Measurements from ENCODE around the gene GNG14. TPM values are rescaled to one million over a fixed set of nuclear protein-coding genes. Genes with fewer than 3 reads are reported as not detected.
"Not testable (repeated sequence)": the region's sequence is repeated elsewhere in the genome, so short reads cannot be mapped to it uniquely, and the experiment has no call there.

Gene GNG14
- total and polyA plus RNA-seq, 2 of the 13 experiments (the other 11 are each of a cell fraction or from before 2014, with no cell fraction given): not detected

DNA sequence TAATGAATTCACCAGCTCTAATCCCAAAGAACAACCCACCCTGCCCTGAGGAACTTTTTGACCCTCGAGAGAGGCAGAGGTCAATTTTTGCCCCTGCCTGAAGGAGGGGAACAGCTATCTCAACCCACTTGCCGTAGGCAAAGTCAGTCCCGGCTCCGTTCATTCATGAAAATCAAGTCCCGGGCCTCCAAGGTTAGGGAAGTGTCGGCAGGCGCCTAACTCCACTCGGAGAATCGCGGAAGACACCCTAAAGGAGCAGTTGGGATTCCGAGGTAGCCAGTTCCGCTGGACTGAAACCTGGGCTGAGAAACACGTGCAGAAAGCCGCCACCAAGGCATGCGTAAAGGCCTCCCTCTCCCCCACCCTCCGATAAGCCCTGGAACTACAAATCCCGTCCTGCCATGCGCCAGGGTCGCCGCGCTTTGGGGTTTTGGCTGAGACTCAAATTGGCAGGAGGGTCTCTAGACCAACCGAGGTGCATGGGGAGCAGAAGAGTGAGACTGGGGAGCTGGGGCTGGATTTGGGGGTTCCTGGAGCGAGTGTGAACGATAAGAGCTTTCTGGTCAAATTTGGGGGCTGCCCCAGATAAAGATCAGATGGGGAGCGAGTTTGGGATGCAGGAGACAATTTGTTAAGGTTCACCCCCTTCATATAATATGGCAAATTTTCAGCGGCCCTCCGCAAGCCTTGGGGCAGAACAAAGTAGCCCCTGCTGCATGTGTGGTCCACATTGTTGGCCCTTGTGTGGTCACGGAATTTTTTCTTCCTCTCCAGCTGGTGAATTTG lies 36.0 kb downstream of the GNG14 start, which contains the start of gene TNPO2 (continued):
- no peak; the same call in 1 of the 2 replicates for TF ChIP-seq RELA (CRISPR knock-in tag; IDR thresholded peaks at IDR 0.05)
- peak; percentile 36; the same call in 1 of the 2 replicates for TF ChIP-seq MIER3 (CRISPR knock-in tag; IDR thresholded peaks at IDR 0.05; ENCODE audit: borderline replicate concordance)
- TF ChIP-seq, protein P1, sequence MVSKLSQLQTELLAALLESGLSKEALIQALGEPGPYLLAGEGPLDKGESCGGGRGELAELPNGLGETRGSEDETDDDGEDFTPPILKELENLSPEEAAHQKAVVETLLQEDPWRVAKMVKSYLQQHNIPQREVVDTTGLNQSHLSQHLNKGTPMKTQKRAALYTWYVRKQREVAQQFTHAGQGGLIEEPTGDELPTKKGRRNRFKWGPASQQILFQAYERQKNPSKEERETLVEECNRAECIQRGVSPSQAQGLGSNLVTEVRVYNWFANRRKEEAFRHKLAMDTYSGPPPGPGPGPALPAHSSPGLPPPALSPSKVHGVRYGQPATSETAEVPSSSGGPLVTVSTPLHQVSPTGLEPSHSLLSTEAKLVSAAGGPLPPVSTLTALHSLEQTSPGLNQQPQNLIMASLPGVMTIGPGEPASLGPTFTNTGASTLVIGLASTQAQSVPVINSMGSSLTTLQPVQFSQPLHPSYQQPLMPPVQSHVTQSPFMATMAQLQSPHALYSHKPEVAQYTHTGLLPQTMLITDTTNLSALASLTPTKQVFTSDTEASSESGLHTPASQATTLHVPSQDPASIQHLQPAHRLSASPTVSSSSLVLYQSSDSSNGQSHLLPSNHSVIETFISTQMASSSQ (IDR thresholded peaks at IDR 0.05; ENCODE audit: low read depth): no peak
- TF ChIP-seq, protein P1 (CRISPR knock-in tag; IDR thresholded peaks at IDR 0.05; ENCODE audit: borderline replicate concordance): no peak
- peak; percentile 50; the same call in 1 of the 2 replicates for TF ChIP-seq ZFP91 (CRISPR knock-in tag; IDR thresholded peaks at IDR 0.05; ENCODE audit: borderline replicate concordance)
- TF ChIP-seq ZNF382 (CRISPR knock-in tag; IDR thresholded peaks at IDR 0.05; ENCODE audit: borderline replicate concordance): no peak
- no peak for TF ChIP-seq NFE2L1 (CRISPR knock-in tag; IDR thresholded peaks at IDR 0.05; ENCODE audit: borderline replicate concordance)
- no peak for TF ChIP-seq ZNF496 (CRISPR knock-in tag; IDR thresholded peaks at IDR 0.05; ENCODE audit: insufficient replicate concordance)
- 0 out of 2 replicates have a peak, but pooled peaks have one; percentile 56 for TF ChIP-seq REXO4 (CRISPR knock-in tag; IDR thresholded peaks at IDR 0.05; ENCODE audit: borderline replicate concordance)

GRCh38 chr19:12725612-12726011 lies 37.8 kb downstream of the GNG14 start:
- H3K27me3 ChIP-seq (ENCODE audit: control insufficient read depth in 1 of 2, insufficient read depth in 2 of 2, low read length in 2 of 2); H3K4me3 ChIP-seq (replicated peaks in 1 of 3; ENCODE audit: insufficient read depth in 1 of 3, low read depth in 2 of 3, low read length in 3 of 3); H2AFZ ChIP-seq (ENCODE audit: low read length); H3K9ac ChIP-seq (ENCODE audit: insufficient read depth, low read depth, low read length); H3K4me2 ChIP-seq (ENCODE audit: low read depth, low read length); FAIRE-seq; ATAC-seq; CTCF ChIA-PET (ENCODE audit: low intra/inter-chr PET ratio, low total read pairs); H3K27ac ChIP-seq (ENCODE audit: extremely low read length, insufficient read depth, low read length); H4K20me1 ChIP-seq (ENCODE audit: insufficient read depth, low read length); intact Hi-C loops (cut with micrococcal nuclease; ENCODE audit: unreplicated experiment); H3K9me3 ChIP-seq (ENCODE audit: low read length); DNase-seq (ENCODE audit: low spot score); BruUV-seq (replicated peaks); in situ Hi-C loops (cut with HindIII; ENCODE audit: extremely low pct_ligation_motif_present, low pct_unique_long_range_greater_than_20kb): not testable (repeated sequence)
- Histone ChIP-seq H3K36me3 (replicated peaks in 1 of 2; ENCODE audit: control insufficient read depth in 1 of 2, insufficient read depth in 2 of 2, low read length in 2 of 2) (peaks cover 10 to 17% of the 10 kb centered on the region in 2 experiments), H3K79me2 (ENCODE audit: insufficient read depth, low read length) (peaks cover 30% of the 10 kb centered on the region), H3K4me1 (ENCODE audit: insufficient read depth, low read length) (peaks cover 13% of the 10 kb centered on the region)
- 95% methylated on average over 10 of the region's 10 CpGs for WGBS (ENCODE audit: low lambda C conversion rate)
- POLR2A ChIA-PET: interaction anchor here (0.8 to 4.8 kb wide), 2 partner anchors 7 to 66 kb away, joined by 3 to 51 read pairs; partner anchors contain the start of genes JUNB and TRIR
